Neuron (in vitro differentiated cells): ENCODE data around the gene TRIO.

ENCODE experiments used
- H2AFZ ChIP-seq: one replicate; pipeline ENCODE4 v1.6.1; 2013; ENCODE audit warnings: low read depth, mild to moderate bottlenecking, inconsistent platforms, low read length, moderate library complexity
- H3K27me3 ChIP-seq: one replicate; pipeline ENCODE4 v1.6.1; 2013; ENCODE audit warnings: low read length; ENCODE audit not compliant: insufficient read depth
- H3K36me3 ChIP-seq: one replicate; pipeline ENCODE4 v1.6.1; 2013; ENCODE audit warnings: low read length; ENCODE audit not compliant: insufficient read depth
- H3K4me1 ChIP-seq: one replicate; pipeline ENCODE4 v1.6.1; 2013; ENCODE audit warnings: low read length; ENCODE audit not compliant: insufficient read depth
- H3K4me3 ChIP-seq: 2 replicates; pipeline ENCODE4 v1.5.1; 2013; ENCODE audit warnings: mild to moderate bottlenecking, low read length, moderate library complexity
- H3K9me3 ChIP-seq: one replicate; pipeline ENCODE4 v1.6.1; 2013; ENCODE audit warnings: low read length

Gene TRIO

GRCh38 chr5:14208071-14209021, 65.2 kb downstream of the TRIO start:
- H3K4me3 ChIP-seq, result no peak overlapping the region
- peaks cover 16% of the 10 kb centered on the region for H3K4me1 ChIP-seq
- H2AFZ ChIP-seq, result no peak overlapping the region
- H3K9me3 ChIP-seq, result no peaks in the 10 kb centered on the region
- H3K36me3 ChIP-seq, result no peaks in the 10 kb centered on the region
- H3K27me3 ChIP-seq, result no peaks in the 10 kb centered on the region

- Histone ChIP-seq H3K4me1 (peaks cover 15% of the 10 kb centered on the region), H2AFZ (no peak overlapping the region), H3K4me3 (no peak overlapping the region), H3K9me3 (no peaks in the 10 kb centered on the region), H3K36me3 (no peaks in the 10 kb centered on the region), H3K27me3 (no peaks in the 10 kb centered on the region)
Measured at GRCh38 chr5:14209222-14209822, 66.2 kb downstream of the TRIO start.

DNA sequence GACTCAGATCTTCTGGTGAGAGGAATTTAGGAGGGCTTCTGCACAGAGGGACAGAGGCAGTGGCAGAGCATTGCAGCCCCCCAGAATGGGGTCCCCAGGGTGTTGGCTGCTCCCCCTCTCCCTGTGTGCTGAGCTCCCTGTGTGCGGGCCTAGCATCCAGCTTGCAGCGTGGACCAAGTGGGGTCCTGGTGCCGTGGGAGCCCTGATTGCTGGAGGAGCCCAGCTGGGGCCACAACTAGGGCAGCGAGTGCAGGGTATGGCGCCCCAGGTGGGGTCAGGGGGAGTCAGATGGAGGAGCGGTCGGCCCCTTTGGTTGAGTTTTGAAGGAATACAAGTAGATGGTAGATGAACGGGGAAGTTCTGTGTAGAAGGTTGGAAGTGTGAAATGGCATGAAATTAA, 66.7 kb downstream of the TRIO start:
- Histone ChIP-seq H3K9me3 (no peaks in the 10 kb centered on the region), H2AFZ (no peak overlapping the region), H3K4me3 (no peak overlapping the region), H3K36me3 (no peaks in the 10 kb centered on the region), H3K4me1 (peaks cover 11% of the 10 kb centered on the region), H3K27me3 (no peaks in the 10 kb centered on the region)

DNA sequence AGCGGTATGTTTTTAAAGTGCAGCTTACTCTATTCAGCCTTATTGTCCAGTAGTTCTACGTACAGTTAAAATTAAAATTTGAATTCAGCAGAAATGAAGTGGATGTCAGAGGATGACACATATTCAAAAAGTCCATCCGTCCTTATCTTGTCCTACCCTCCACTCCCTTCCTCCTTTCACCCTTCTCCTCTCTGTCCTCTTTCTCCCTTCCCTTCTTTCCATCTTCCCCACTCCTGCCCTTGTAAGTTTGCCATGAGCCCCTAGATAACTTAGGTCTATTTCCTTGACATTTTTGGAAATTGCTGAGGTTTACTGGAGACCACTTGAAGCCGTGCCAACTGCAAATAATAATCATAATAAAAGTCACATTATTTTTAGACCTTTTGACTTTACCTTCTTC, 67.6 kb downstream of the TRIO start:
- Histone ChIP-seq H3K36me3 (no peaks in the 10 kb centered on the region), H3K4me1 (peaks cover 5% of the 10 kb centered on the region), H3K9me3 (no peaks in the 10 kb centered on the region), H3K4me3 (no peak overlapping the region), H2AFZ (no peak overlapping the region), H3K27me3 (no peaks in the 10 kb centered on the region)

DNA sequence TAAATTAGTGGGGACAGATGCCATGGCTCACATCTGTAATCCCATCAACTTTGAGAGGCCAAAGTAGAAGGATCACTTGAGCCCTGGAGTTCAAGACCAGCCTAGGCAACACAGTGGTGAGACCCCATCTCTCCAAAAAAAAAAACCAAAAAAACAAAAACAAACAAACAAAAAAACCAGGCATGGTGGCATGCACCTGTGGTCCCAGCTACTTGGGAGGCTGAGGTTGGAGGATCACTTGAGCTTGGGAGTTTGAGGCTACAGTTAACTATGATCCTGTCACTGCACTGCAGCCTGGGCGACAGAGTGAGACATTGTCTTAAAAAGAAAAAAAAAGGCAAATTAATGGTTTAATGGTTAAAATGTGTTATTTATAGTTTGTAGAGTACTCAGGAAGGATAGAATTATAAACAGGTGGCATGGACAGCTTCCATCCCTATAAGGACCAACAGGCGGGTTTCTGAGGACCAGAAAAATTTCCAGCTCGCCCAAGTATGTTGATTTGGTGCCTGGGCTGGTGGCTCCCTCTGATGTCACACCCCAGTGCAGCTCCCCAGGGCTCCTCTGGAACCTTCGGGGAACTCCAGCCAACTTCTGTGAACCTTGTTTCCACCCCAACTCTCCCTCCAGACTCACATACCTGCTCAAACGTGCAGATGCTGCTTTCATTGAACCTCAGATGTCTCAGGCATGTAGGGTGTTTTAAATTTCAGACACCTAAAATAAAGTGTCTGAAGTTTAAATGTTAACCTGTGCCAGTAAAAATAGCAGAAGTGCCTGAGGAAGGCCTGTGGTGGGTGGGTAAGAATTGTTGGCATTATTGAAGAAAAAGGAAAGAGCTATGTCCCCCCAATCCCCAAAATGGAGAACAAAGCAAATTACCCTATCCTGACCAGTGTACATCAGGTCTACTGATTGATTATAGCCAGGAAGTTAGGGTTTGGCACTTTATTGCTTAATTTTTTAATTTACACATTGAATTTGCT, 69.0 kb downstream of the TRIO start:
- H3K4me1 ChIP-seq, result peaks cover 13% of the 10 kb centered on the region
- no peak overlapping the region for H2AFZ ChIP-seq
- no peak overlapping the region for H3K4me3 ChIP-seq
- H3K36me3 ChIP-seq, result no peaks in the 10 kb centered on the region
- no peaks in the 10 kb centered on the region for H3K9me3 ChIP-seq
- no peaks in the 10 kb centered on the region for H3K27me3 ChIP-seq

DNA sequence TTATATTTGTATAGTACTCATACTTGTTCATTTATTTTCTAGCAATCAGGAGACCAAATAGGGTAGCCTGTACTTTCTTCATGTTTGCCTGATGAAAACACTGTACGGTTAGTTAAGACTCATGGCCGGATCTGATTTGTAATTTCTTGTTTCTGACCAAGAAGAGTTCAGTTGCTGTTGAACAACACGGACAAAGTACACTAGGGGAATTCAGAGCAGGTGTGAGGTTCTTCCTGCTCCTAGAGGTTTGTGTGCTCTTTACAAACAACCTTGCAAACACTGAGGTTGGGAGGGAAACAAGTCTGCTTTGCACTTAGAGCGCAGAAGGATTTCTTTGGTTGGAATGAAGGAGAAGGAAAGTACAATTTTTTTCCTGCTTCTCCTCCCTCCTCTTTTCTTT, 69.7 kb downstream of the TRIO start:
- no peaks in the 10 kb centered on the region for H3K9me3 ChIP-seq
- H2AFZ ChIP-seq, result no peak overlapping the region
- peaks cover 20% of the 10 kb centered on the region for H3K4me1 ChIP-seq
- H3K27me3 ChIP-seq, result no peaks in the 10 kb centered on the region
- H3K36me3 ChIP-seq, result no peaks in the 10 kb centered on the region
- no peak overlapping the region for H3K4me3 ChIP-seq

DNA sequence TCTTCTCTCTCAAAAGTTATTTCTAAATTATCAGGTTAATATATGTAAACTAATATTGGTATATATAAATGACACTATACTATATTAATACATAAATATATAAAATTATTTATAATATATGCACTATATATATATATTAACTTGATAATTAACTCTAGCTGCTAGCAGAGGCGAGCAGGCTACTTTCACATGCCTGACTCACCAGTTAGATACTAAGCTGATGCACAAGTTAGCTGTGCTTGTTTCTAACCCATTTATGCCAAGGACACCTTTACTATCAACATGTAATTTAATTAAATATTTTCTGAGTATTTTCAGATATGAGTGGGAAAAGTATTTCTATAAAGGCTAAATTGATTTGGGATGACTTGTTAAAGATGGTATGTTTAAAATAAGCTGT, 70.1 kb downstream of the TRIO start:
- Histone ChIP-seq H3K9me3 (no peaks in the 10 kb centered on the region), H3K27me3 (no peaks in the 10 kb centered on the region), H2AFZ (no peak overlapping the region), H3K36me3 (no peaks in the 10 kb centered on the region), H3K4me1 (peaks cover 20% of the 10 kb centered on the region), H3K4me3 (no peak overlapping the region)

GRCh38 chr5:14213813-14214585, 70.9 kb downstream of the TRIO start:
- no peak overlapping the region for H3K4me3 ChIP-seq
- no peaks in the 10 kb centered on the region for H3K36me3 ChIP-seq
- H3K27me3 ChIP-seq, result no peaks in the 10 kb centered on the region
- peaks cover 20% of the 10 kb centered on the region for H3K4me1 ChIP-seq
- no peaks in the 10 kb centered on the region for H3K9me3 ChIP-seq
- no peak overlapping the region for H2AFZ ChIP-seq

GRCh38 chr5:14215901-14216300, 72.8 kb downstream of the TRIO start:
- H3K36me3 ChIP-seq, result no peaks in the 10 kb centered on the region
- H3K4me3 ChIP-seq, result no peak overlapping the region
- no peak overlapping the region for H2AFZ ChIP-seq
- H3K4me1 ChIP-seq, result peaks cover 20% of the 10 kb centered on the region
- no peaks in the 10 kb centered on the region for H3K9me3 ChIP-seq
- H3K27me3 ChIP-seq, result no peaks in the 10 kb centered on the region

GRCh38 chr5:14216372-14216771, 73.2 kb downstream of the TRIO start:
- peaks cover 20% of the 10 kb centered on the region for H3K4me1 ChIP-seq
- no peak overlapping the region for H2AFZ ChIP-seq
- no peaks in the 10 kb centered on the region for H3K27me3 ChIP-seq
- H3K4me3 ChIP-seq, result no peak overlapping the region
- no peaks in the 10 kb centered on the region for H3K9me3 ChIP-seq
- no peaks in the 10 kb centered on the region for H3K36me3 ChIP-seq

- Histone ChIP-seq H3K4me1 (peaks cover 20% of the 10 kb centered on the region), H3K4me3 (no peak overlapping the region), H3K27me3 (no peaks in the 10 kb centered on the region), H3K36me3 (no peaks in the 10 kb centered on the region), H2AFZ (no peak overlapping the region), H3K9me3 (no peaks in the 10 kb centered on the region)
Measured at GRCh38 chr5:14216902-14217301, 73.8 kb downstream of the TRIO start.

GRCh38 chr5:14217587-14217986, 74.4 kb downstream of the TRIO start:
- H3K27me3 ChIP-seq, result no peaks in the 10 kb centered on the region
- no peaks in the 10 kb centered on the region for H3K36me3 ChIP-seq
- H2AFZ ChIP-seq, result no peak overlapping the region
- peaks cover 25% of the 10 kb centered on the region for H3K4me1 ChIP-seq
- no peaks in the 10 kb centered on the region for H3K9me3 ChIP-seq
- H3K4me3 ChIP-seq, result no peak overlapping the region
